ENCODE data around the gene WNK3.
A peak's percentile ranks its signal among the peaks of the same experiment; 100 is the strongest.
"Not testable (repeated sequence)": the region's sequence is repeated elsewhere in the genome, so short reads cannot be mapped to it uniquely, and the experiment has no call there.

The WNK3 gene

DNA sequence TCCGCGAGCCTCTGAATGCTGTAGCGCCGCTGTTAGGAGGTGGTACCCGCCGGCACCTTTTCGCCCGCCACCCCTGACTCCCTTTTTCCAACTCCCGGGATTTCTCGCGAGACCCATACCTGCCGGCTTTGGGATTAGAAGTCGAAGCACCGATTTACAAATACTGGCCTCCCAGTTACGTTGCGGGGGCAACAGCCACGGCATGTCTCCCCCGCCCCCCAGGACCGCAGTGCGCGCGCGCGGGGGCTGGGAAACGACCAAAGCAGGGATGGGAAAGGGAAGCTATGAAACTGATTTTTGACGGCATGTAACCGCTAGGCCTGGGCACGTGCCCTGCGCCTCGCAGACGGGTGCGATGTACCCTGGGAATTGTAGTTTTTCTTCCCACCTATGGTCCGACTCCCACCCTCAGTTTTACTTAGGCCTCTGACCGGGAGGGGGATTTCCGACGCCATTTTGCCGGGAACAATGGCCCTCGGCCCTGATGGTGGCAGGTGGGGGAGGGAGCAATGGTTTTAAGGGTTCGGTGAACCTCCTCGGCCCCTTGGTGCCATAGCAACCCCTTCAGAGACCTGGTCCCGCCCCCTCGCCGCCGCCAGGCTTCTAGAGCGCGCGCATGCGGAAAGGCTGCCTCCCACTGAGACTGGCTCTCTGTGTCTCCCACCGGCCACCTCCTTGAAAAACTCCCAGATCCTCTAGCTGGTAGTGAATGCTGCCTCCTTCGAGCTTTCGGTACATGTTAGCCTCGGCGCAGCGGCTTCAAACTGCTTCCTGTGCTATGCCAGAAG is 772 bp upstream of the WNK3 start:
- TF ChIP-seq, protein P1, sequence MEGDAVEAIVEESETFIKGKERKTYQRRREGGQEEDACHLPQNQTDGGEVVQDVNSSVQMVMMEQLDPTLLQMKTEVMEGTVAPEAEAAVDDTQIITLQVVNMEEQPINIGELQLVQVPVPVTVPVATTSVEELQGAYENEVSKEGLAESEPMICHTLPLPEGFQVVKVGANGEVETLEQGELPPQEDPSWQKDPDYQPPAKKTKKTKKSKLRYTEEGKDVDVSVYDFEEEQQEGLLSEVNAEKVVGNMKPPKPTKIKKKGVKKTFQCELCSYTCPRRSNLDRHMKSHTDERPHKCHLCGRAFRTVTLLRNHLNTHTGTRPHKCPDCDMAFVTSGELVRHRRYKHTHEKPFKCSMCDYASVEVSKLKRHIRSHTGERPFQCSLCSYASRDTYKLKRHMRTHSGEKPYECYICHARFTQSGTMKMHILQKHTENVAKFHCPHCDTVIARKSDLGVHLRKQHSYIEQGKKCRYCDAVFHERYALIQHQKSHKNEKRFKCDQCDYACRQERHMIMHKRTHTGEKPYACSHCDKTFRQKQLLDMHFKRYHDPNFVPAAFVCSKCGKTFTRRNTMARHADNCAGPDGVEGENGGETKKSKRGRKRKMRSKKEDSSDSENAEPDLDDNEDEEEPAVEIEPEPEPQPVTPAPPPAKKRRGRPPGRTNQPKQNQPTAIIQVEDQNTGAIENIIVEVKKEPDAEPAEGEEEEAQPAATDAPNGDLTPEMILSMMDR (IDR thresholded peaks at IDR 0.05; ENCODE audit: unreplicated experiment in 3 of 3), result no peak
- Mint-ChIP-seq H3K9me3 (peaks cover 4% of the 10 kb centered on the region), H3K27me3 (ENCODE audit: low read depth) (peaks cover 3% of the 10 kb centered on the region), H3K4me1 (peaks cover 11% of the 10 kb centered on the region), H3K4me3 (peak overlapping the region; percentile 92 to 98 (median 97)), H3K27ac (peak overlapping the region; percentile 100), H3K36me3 (ENCODE audit: low read depth) (no peaks in the 10 kb centered on the region)

GRCh38 chrX:54352677-54353076 is 5.2 kb downstream of the WNK3 start:
- H3K4me3 Mint-ChIP-seq, result no peak overlapping the region
- H3K27ac Mint-ChIP-seq, result no peak overlapping the region
- TF ChIP-seq, protein P1 (IDR thresholded peaks at IDR 0.05; ENCODE audit: unreplicated experiment in 3 of 3), result no peak
- peaks cover 10% of the 10 kb centered on the region for H3K4me1 Mint-ChIP-seq
- H3K9me3 Mint-ChIP-seq, result peaks cover 9% of the 10 kb centered on the region
- peaks cover 11% of the 10 kb centered on the region for H3K36me3 Mint-ChIP-seq (ENCODE audit: low read depth)
- no peaks in the 10 kb centered on the region for H3K27me3 Mint-ChIP-seq (ENCODE audit: low read depth)

- not testable (repeated sequence) for H3K4me3 Mint-ChIP-seq; H3K27me3 Mint-ChIP-seq (ENCODE audit: low read depth); H3K36me3 Mint-ChIP-seq (ENCODE audit: low read depth); H3K27ac Mint-ChIP-seq; H3K9me3 Mint-ChIP-seq; H3K4me1 Mint-ChIP-seq
Measured at GRCh38 chrX:54337383-54337782, 20.5 kb downstream of the WNK3 start.

- H3K27ac Mint-ChIP-seq, result no peak overlapping the region
- H3K9me3 Mint-ChIP-seq, result no peaks in the 10 kb centered on the region
- H3K4me3 Mint-ChIP-seq, result no peak overlapping the region
- no peaks in the 10 kb centered on the region for H3K36me3 Mint-ChIP-seq (ENCODE audit: low read depth)
- no peaks in the 10 kb centered on the region for H3K27me3 Mint-ChIP-seq (ENCODE audit: low read depth)
- TF ChIP-seq, protein P1 (IDR thresholded peaks at IDR 0.05; ENCODE audit: unreplicated experiment in 3 of 3), result no peak
- H3K4me1 Mint-ChIP-seq, result no peaks in the 10 kb centered on the region
Measured at GRCh38 chrX:54325077-54325476, 32.8 kb downstream of the WNK3 start.

GRCh38 chrX:54320067-54320466 is 37.8 kb downstream of the WNK3 start:
- Mint-ChIP-seq H3K27me3 (ENCODE audit: low read depth) (no peaks in the 10 kb centered on the region), H3K4me1 (no peaks in the 10 kb centered on the region), H3K27ac (no peak overlapping the region), H3K9me3 (peaks cover 2% of the 10 kb centered on the region), H3K4me3 (no peak overlapping the region), H3K36me3 (ENCODE audit: low read depth) (peaks cover 4% of the 10 kb centered on the region)
- TF ChIP-seq, protein P1 (IDR thresholded peaks at IDR 0.05; ENCODE audit: unreplicated experiment in 3 of 3), result no peak

GRCh38 chrX:54306379-54306778 is 51.5 kb downstream of the WNK3 start:
- Mint-ChIP-seq H3K36me3 (ENCODE audit: low read depth) (peaks cover 26% of the 10 kb centered on the region), H3K4me1 (no peaks in the 10 kb centered on the region), H3K9me3 (peaks cover 8% of the 10 kb centered on the region), H3K27me3 (ENCODE audit: low read depth) (no peaks in the 10 kb centered on the region), H3K4me3 (no peak overlapping the region), H3K27ac (no peak overlapping the region)
- TF ChIP-seq, protein P1 (IDR thresholded peaks at IDR 0.05; ENCODE audit: unreplicated experiment in 3 of 3), result no peak

All from nephron (organoid).